Peyer's patch (tissue), 4 donors: ENCODE data around the gene ROPN1B. TPM values are rescaled to one million over a fixed set of nuclear protein-coding genes. Genes with fewer than 3 reads are reported as not detected.
"Not testable (repeated sequence)": the region's sequence is repeated elsewhere in the genome, so short reads cannot be mapped to it uniquely, and the experiment has no call there.

Experiments
- DNase-seq, 3 donors: peaks; one replicate each; pipeline ENCODE4 v3.0.0-alpha.2; 2017 to 2019
- H3K27ac ChIP-seq, 4 donors: fragments of 200-600 bp; sonication (generic); one replicate each; pipeline ENCODE4 v1.5.1; 2016 to 2019
- H3K27me3 ChIP-seq, 2 donors: fragments of 200-600 bp; sonication (generic); one replicate each; pipeline ENCODE4 v1.5.1; 2019
- H3K36me3 ChIP-seq, 3 donors: fragments of 200-600 bp; sonication (generic); one replicate each; pipeline ENCODE4 v1.5.1; 2016 to 2019
- H3K4me1 ChIP-seq, 4 donors: fragments of 200-600 bp; sonication (generic); one replicate each; pipeline ENCODE4 v1.5.1; 2016 to 2019
- H3K4me3 ChIP-seq, 4 donors: fragments of 200-600 bp; sonication (generic); 1 replicate in 3 of 4; 2 replicates in 1 of 4; pipeline ENCODE4 v1.5.1; 2016 to 2019; ENCODE audit warnings: mild to moderate bottlenecking in 1 of 4
- H3K9me3 ChIP-seq, 4 donors: fragments of 200-600 bp; sonication (generic); one replicate each; pipeline ENCODE4 v1.5.1; 2016 to 2019; ENCODE audit warnings: mild to moderate bottlenecking in 1 of 4
- POLR2A ChIP-seq, 2 donors: fragments of 450-650 bp; IDR thresholded peaks; one replicate each; pipeline ENCODE4 v1.5.1; 2017; ENCODE audit warnings: antibody characterized with exemption in 2 of 2, mild to moderate bottlenecking in 2 of 2, moderate library complexity in 2 of 2
- total RNA-seq, 4 donors: library from RNA; depleted of rRNA; stranded (reverse); fragments of >200 nt; gene quantifications; one replicate each; pipeline ENCODE4 v1.1.0, GENCODE V29; 2016
- TF ChIP-seq, protein P1 (sequence below), 6 experiments: fragments of 450-650 bp in 4 of 6; fragments of 200-600 bp in 2 of 6; sonication (generic) in 1 of 6; IDR thresholded peaks; one replicate each; pipeline ENCODE4 v1.5.1; 2017 to 2019; ENCODE audit warnings: antibody characterized with exemption in 6 of 6, mild to moderate bottlenecking in 3 of 6, moderate library complexity in 1 of 6

The ROPN1B gene
- total RNA-seq, 4 donors from 2014 or later = not detected

DNA sequence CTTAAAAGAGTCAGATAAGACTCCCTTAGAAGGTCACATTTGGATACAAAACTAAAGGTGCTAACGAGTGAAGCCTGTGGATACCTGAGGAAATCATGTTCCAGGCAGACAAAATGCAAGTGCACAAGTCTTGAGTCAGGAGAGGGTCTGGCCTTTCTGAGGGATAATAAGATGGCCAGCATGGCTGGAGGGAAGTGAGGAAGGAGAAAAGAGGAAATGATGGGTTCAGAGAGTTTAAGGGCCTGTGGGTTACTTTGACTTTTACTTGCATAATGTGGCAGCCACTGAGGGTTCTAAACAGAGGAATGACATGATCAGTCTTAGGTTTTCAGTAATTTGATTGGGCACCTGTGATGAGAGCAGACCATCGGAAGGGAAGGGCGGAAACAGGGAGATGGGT lies 3.5 kb upstream of the ROPN1B start:
- Histone ChIP-seq H3K36me3 (no peaks in the 10 kb centered on the region), H3K4me1 (no peaks in the 10 kb centered on the region), H3K9me3 (no peaks in the 10 kb centered on the region), H3K27me3 (no peaks in the 10 kb centered on the region), H3K4me3 (no peak overlapping the region), H3K27ac (no peak overlapping the region)
- DNase-seq = no peak
- TF ChIP-seq, protein P1, sequence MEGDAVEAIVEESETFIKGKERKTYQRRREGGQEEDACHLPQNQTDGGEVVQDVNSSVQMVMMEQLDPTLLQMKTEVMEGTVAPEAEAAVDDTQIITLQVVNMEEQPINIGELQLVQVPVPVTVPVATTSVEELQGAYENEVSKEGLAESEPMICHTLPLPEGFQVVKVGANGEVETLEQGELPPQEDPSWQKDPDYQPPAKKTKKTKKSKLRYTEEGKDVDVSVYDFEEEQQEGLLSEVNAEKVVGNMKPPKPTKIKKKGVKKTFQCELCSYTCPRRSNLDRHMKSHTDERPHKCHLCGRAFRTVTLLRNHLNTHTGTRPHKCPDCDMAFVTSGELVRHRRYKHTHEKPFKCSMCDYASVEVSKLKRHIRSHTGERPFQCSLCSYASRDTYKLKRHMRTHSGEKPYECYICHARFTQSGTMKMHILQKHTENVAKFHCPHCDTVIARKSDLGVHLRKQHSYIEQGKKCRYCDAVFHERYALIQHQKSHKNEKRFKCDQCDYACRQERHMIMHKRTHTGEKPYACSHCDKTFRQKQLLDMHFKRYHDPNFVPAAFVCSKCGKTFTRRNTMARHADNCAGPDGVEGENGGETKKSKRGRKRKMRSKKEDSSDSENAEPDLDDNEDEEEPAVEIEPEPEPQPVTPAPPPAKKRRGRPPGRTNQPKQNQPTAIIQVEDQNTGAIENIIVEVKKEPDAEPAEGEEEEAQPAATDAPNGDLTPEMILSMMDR (IDR thresholded peaks at IDR 0.05) = no peak
- TF ChIP-seq POLR2A (IDR thresholded peaks at IDR 0.05) = no peak

DNA sequence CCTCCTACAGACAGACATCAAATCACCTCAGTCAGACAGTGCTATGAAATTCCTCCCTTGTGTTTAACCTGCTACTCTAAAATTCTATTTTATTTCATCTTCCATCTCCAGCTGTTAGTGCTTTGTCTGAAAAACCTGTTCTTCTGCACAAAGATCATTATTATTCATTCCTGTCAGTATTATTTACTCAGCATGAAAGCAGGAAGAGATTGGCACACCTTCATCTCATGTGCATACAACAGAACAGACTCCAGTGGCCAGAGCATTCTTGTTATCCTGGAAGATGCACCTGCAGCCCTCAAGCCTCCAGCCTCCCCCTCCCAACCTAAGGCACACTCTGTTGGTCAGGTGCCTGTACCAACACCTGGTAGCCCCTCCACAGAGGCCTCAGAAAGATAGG lies 1.8 kb upstream of the ROPN1B start:
- Histone ChIP-seq H3K36me3 (no peaks in the 10 kb centered on the region), H3K4me1 (peaks cover 0 to 2% (median 0%) of the 10 kb centered on the region in 4 donors), H3K4me3 (no peak overlapping the region), H3K27me3 (no peaks in the 10 kb centered on the region), H3K27ac (no peak overlapping the region), H3K9me3 (no peaks in the 10 kb centered on the region)
- no peak for DNase-seq
- no peak for TF ChIP-seq POLR2A (IDR thresholded peaks at IDR 0.05)
- TF ChIP-seq, protein P1 (IDR thresholded peaks at IDR 0.05) = no peak

DNA sequence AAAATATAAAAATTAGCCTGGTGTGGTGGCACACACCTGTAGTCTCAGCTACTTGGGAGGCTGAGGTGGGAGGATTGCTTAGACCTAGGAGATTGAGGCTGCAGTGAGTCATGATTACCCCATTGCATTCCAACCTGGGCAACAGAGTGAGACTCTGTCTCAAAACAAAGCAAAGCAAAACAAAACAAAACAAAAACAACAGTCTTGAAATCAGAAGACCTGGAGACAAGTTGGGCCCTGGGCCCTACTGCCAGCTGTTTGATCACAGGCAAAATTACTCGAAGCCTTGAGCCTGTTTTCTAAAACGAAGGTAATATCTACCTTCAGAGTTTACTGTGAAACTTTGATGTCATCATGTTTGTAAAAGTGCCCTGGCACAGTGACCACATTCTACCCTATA lies 857 bp upstream of the ROPN1B start:
- not testable (repeated sequence) for H3K9me3 ChIP-seq, H3K4me3 ChIP-seq, H3K27me3 ChIP-seq, H3K4me1 ChIP-seq, H3K27ac ChIP-seq, DNase-seq, H3K36me3 ChIP-seq

DNA sequence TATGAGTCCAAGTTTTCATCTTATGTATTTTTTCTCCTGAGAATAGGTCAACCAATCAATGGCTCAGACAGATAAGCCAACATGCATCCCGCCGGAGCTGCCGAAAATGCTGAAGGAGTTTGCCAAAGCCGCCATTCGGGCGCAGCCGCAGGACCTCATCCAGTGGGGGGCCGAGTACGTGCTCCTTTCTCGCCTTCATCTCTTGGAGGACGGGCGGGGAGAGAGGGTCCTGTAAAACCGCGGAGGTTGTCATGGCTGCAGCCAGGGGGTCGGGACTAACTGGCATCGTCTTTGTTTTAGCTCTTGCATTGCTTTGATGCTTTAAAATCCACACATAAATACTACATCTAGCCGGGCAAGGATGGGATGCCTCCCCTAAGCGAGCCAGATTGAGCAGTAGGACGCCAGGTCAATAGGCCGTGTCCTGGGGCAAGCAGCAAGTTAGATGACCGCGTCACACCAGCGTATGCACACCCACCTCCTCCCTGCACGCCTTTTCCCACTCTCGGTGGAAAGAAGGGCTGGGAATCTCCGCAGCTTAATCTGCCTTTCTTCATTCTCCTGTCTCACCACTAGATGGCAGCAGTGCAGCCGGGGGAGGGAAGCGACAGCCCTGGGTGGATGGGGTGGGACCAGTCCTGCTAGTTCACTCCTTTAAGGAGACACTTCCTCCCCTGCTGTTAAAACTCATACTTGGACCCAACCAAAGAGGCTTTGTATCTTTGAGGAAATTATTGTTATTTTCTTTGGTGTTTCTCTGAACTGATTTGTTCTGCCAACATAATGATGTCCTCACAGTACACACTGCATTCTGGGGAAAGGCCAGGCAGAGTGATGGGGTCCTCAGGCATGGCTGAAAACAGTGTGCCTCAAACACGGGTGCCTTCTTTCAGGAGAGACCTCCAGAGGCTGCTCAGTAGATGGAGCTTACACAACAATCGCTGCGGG lies 3.3 kb downstream of the ROPN1B start:
- DNase-seq = peak in 1 of 3 donors; percentile 71
- H3K9me3 ChIP-seq, H3K36me3 ChIP-seq, H3K27me3 ChIP-seq, H3K4me1 ChIP-seq, H3K27ac ChIP-seq: not testable (repeated sequence)
- peak overlapping the region in 1 of 4 donors; percentile 35 for H3K4me3 ChIP-seq
- TF ChIP-seq, protein P1 (IDR thresholded peaks at IDR 0.05) = peak; percentile 37 to 74 (median 62)

DNA sequence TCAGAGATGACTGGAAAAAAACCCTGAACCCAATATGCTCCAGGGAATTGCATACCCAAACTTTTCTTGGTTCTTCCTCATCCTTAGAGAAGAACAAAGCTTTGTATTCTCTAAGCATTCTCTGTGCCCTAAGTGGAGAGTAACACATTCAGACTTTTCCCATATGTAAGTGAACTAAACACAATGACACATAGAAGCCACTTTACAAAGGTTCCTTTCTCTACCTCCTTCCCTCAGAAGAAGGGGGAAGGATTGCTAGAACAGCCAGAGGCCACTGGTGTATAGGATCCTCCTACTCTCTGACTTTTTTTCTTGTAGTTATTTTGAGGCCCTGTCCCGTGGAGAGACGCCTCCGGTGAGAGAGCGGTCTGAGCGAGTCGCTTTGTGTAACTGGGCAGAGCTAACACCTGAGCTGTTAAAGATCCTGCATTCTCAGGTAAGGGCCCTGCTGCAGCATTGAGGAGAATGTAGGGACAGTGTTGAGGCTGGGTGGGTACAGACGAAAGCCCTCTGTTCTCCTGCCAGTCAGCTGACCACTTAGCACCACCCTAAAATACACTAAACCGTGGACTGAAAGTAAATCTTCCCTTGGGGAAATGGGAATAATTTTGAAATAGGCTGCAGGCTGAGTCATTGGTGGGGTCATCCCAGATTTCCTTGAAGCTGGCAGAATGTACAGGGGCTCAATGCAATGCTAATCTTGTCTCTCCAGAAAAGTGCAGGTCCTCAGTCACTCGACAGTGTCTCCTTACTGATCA lies 6.4 kb downstream of the ROPN1B start:
- H3K4me1 ChIP-seq, H3K4me3 ChIP-seq: not testable (repeated sequence)

DNA sequence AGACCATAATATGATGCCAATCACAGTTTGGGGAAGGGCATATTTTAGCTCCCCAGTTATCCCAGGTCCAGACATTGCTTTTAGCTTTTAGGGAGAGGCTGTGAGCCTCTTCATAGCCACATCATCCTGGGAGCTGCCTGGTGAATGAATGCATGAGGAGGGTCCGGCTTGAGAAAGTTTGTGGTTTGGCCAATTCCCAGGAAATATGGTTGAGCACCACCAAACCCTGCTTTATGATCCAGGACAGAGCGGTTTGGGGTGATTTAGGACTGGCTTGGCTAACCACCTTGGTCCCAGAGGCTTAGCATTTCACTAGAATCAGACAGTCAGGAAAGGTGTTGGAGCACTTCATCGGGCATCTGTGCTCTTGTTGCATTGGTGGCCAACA lies 7.0 kb downstream of the ROPN1B start:
- not testable (repeated sequence) for H3K36me3 ChIP-seq, DNase-seq, H3K4me3 ChIP-seq, H3K27ac ChIP-seq, H3K9me3 ChIP-seq, H3K27me3 ChIP-seq, H3K4me1 ChIP-seq

More for the DNA sequence above, 6.4 kb downstream of the ROPN1B start:
- H3K27ac ChIP-seq, DNase-seq, H3K36me3 ChIP-seq, H3K27me3 ChIP-seq, H3K9me3 ChIP-seq: not testable (repeated sequence)

DNA sequence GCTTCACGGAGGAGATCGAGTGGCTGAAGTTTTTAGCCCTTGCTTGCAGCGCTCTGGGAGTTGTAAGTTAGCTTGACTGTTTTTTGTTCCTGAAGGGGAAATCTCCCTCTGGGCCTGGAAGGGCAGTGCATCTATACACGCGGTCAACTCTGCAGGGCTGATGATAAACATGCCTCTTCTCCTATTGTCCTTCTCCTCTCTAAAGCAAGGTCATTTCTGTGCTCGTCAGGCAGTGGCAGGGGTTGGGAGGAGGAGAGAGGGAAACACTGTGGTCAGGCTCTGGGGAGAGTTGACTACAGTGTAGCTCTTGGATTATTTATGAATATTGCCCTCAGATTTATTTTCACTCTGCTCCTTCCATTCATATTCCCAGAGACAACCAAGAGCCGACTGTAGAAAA lies 8.1 kb downstream of the ROPN1B start:
- not testable (repeated sequence) for H3K4me3 ChIP-seq, H3K27ac ChIP-seq, H3K9me3 ChIP-seq, DNase-seq, H3K36me3 ChIP-seq, H3K27me3 ChIP-seq, H3K4me1 ChIP-seq

DNA sequence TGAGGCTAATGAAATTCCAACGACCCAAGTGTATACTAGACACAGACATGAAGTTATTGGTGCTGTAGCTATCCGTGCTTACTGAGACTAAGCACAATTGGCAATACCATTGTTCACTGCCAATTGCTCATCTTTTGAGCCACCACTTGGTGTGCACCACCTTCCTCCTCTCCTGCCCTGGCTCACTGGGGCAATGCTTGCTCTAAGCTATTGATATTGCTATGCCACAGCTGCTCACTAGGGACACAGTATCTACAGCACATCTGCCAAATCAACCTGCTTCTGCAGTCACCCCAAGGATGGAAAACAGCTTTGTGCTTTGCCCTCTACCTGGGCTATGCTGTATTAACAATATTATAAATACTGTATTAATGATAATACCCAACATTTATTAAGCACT lies 16.0 kb downstream of the ROPN1B start:
- not testable (repeated sequence) for H3K4me1 ChIP-seq, H3K36me3 ChIP-seq

More for the DNA sequence above, 16.0 kb downstream of the ROPN1B start:
- H3K27me3 ChIP-seq, H3K27ac ChIP-seq, DNase-seq, H3K9me3 ChIP-seq, H3K4me3 ChIP-seq: not testable (repeated sequence)
